ENCODE data around the gene COL6A3.
"Not testable (repeated sequence)": the region's sequence is repeated elsewhere in the genome, so short reads cannot be mapped to it uniquely, and the experiment has no call there.

The COL6A3 gene

GRCh38 chr2:237312021-237312755, 101.8 kb downstream of the COL6A3 start:
- no peak for DNase-seq

- DNase-seq: no peak
Measured at GRCh38 chr2:237310515-237311114, 103.3 kb downstream of the COL6A3 start.

- no peak for DNase-seq
Measured at GRCh38 chr2:237309416-237309815, 104.5 kb downstream of the COL6A3 start.

- no peak for DNase-seq
Measured at GRCh38 chr2:237309011-237309410, 105.0 kb downstream of the COL6A3 start.

GRCh38 chr2:237307474-237307873, 106.5 kb downstream of the COL6A3 start:
- no peak for DNase-seq

GRCh38 chr2:237306787-237307170, 107.2 kb downstream of the COL6A3 start:
- DNase-seq: no peak

- DNase-seq: no peak
Measured at GRCh38 chr2:237306083-237306786, 107.7 kb downstream of the COL6A3 start.

GRCh38 chr2:237305579-237305978, 108.4 kb downstream of the COL6A3 start:
- DNase-seq: no peak

- DNase-seq: no peak
Measured at GRCh38 chr2:237304763-237305514, 109.0 kb downstream of the COL6A3 start.

- DNase-seq: not testable (repeated sequence)
Measured at GRCh38 chr2:237303244-237303643, 110.7 kb downstream of the COL6A3 start.

GRCh38 chr2:237301595-237301994, 112.4 kb downstream of the COL6A3 start:
- DNase-seq: no peak

GRCh38 chr2:237300739-237301138, 113.2 kb downstream of the COL6A3 start:
- no peak for DNase-seq

GRCh38 chr2:237299906-237300305, 114.1 kb downstream of the COL6A3 start:
- DNase-seq: no peak

- no peak for DNase-seq
Measured at GRCh38 chr2:237298151-237299118, 115.5 kb downstream of the COL6A3 start.

- no peak for DNase-seq
Measured at GRCh38 chr2:237297421-237298150, 116.4 kb downstream of the COL6A3 start.

- no peak for DNase-seq
Measured at GRCh38 chr2:237296756-237297155, 117.2 kb downstream of the COL6A3 start.

GRCh38 chr2:237295889-237296480, 118.0 kb downstream of the COL6A3 start:
- DNase-seq: no peak

- no peak for DNase-seq
Measured at GRCh38 chr2:237294460-237294859, 119.5 kb downstream of the COL6A3 start.

- DNase-seq: no peak
Measured at GRCh38 chr2:237293978-237294377, 120.0 kb downstream of the COL6A3 start.

- peak; percentile 22 for DNase-seq
Measured at GRCh38 chr2:237291138-237291792, 122.7 kb downstream of the COL6A3 start.

Data from NCI-H526 treated with DMSO at 0.1 percent for 48 hours (cell line).